ENCODE measurements around the gene RANGAP1.

RANGAP1 gene

DNA sequence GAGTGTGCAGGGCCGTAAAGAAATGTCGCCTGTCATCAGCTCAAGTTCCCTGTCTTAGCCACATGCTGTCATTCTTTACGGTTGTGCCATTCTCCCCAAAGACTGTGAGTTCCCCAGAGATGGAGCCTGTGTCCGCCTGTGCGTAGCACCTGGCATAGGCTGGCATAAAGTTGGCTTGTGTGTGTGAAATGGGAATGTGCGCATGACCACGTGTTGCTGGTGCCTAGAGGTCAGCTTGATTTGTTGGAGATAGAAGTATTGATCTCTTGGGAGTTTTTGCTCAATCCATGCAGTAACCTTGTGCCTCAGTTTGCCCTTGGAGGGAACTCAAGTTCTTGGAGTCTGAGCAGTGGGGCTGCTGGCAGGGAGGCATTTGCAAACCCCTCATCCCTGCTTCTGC is 54.6 kb downstream of the RANGAP1 start:
- no peak for DNase-seq

DNA sequence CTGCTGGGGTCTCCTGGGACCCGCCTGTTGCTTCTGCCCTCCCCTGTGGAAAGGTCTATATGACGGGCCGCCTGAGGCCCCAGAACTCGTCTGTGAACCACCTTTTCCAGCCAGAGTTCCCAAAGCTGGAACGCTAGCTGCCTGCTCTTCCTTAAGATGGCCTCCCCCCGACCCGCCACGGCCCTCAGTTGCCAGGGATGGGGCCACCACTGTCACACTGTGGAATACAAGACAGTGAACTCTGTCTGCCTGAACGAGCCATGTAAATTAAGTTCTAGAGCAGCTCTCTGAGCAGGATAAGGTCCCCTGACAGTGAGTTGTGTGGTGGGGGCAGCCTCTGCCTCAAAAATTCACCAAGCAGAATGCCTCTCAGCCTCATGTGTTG is 55.6 kb downstream of the RANGAP1 start:
- DNase-seq, result no peak

DNA sequence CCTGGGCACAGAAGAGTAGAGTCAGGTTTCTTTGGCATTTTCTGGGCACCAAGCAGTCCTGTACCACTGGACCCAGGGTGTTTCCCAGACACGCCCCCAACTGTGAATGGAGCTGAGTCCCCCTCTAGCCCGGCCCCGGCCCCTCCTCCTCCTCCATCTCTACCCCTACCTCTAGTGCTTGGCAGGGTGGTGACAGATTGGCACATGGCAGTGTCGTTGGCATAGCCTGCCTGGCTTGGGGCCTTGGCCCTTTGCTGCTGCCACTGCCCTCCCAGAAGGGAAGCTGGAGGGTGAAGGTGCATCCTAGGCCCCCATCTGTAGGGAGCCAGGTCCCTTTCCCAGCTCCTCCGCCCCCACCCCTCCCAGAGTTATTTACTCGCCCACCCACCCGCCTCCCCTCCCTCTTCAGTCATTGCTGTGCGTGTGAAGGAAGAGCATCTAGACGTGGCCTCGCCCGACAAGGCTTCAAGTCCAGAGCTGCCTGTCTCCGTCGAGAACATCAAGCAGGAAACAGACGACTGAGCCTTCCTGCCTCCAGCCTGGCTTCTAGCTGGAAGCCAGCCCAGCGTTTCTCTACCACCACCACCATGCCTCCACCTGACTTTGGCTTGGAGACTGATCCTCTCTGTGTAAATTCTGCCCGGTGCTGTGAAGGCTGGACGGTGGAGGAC is 56.1 kb downstream of the RANGAP1 start:
- no peak for DNase-seq

DNA sequence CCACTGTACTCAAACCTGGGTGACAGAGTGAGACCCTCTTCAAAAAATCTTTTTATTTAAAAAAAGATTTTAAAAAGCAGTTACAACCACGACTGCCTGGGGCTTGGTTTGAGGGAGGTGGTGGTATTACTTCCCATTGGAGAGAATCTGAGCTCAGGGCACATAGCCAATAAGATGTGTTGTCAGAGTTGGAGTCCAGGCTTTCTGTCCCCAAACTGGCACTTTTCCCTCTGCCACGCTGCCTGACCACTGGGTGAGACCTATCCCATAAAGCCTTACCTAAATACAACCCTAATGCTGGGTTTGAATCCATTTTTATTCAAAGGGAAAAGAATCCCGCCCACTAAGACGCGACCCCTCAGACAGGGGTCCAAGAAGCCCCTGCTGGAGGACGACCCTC is 56.8 kb downstream of the RANGAP1 start:
- DNase-seq, result no peak

DNA sequence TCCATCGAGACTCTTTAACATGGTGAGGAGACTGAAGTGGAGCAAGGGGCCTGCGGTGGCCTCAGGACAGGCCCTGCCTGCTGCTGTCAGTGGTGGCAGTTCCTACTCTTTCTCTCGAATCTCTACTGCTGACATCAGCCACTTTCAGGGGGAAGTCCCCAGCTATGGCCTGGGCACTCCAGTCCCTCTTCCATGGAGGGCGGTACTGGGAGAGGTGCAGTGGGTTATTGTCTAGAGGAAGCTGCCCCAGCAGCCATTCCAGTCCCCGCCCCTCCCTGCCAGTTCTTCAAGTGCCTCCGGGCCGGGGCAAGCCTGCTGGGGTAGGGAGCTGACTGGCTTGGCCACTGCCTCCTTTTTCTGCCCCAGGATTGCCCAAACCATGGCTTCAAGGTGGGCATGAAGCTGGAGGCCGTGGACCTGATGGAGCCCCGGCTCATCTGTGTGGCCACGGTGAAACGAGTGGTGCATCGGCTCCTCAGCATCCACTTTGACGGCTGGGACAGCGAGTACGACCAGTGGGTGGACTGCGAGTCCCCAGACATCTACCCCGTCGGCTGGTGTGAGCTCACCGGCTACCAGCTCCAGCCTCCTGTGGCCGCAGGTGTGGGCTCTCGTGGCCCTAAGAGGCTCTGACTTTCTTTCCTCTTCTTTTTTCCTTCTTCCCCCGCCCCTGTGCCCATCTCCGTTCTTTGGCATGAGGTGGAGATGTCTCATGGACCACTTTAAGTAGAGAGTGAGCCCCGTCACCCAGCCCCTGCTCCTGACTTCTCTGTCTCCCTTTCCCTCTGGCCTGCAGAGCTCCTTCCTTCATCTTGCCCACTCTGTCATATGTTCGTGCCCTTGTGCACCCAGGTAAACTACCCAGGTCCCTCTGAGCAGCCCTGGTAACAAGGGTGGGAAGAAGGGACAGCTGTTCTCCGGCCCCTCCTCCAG is 59.0 kb downstream of the RANGAP1 start:
- DNase-seq, result peak; percentile 18

DNA sequence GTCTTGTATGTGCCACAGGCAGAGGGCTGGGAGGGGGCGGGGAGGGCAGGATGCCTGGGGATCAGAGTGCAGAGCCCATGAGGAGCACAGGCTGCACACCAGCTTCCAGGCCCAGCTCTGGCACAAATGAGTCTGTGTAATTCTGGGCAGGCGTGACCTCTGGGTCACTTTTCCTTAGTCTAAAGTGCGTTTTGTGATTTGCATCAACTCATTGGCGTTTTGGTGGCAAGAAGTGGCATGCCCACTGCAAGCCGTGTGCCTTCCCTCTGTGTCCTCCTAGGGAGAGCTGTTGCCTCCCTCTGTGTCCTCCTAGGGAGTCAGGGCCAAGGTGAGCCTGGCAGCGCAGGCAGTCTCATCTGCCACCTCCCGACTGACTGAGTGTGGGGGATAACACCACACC is 62.5 kb downstream of the RANGAP1 start:
- DNase-seq, result no peak

DNA sequence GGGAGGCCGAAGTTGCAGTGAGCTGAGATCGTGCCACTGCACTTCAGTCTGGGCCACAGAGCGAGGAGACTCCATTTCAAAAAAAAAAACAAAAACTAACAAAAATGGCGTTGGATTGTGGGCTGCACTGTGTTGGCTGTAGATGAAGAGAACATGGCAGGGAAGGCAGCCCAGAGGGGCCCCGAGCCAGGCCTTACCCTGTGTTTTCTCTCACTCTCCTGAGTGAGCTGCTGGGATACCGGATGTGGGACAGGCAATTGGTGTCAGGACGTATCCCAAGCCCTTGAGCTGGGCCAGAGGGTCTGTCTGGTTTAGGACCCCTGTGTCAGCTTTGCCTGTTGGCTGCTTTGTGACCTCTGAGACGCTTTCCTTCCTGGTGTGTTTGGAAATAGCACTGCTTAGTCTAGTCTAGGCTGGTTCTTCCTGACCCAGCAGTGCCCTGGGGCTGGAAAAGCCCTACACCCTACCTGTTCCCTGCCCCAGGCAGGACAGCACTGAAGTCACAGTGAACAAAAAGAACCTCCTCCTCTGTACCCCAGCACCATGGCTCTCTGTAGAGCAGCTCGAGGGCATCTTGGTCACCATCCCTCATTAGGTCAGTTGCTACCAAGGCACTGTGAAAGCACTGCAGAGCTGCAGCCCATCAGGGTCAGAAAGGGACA is 63.0 kb downstream of the RANGAP1 start:
- DNase-seq, result no peak

DNA sequence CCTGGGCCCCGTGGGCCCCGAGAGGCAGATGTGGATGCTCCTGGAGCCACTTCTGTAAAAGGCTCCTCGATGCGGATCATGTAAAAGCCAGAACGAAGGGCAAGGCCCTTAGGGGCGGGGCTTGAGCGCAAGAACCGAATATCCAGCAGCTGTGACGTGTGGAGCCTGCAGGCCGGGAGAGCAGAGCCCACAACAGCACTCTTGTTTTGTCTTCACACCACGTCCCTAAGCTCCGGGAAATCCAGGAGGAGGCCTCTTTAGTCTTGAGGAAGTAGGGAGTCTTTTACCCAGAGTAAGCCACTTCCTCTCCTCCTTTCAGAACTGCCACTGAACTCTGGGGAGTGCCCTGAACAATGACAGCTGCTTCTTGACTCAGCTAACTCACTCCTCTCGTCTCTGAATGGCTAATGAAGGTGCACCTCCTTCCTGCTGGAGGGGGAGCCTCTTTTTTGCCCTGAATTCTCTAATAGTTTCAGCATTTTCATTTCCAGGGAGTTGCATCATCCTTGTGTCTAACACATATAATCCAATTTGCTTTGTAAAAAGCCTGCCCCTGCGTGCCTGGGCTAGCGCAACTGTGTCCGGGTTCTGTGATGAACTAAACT is 68.3 kb downstream of the RANGAP1 start:
- DNase-seq, result peak; percentile 100

DNA sequence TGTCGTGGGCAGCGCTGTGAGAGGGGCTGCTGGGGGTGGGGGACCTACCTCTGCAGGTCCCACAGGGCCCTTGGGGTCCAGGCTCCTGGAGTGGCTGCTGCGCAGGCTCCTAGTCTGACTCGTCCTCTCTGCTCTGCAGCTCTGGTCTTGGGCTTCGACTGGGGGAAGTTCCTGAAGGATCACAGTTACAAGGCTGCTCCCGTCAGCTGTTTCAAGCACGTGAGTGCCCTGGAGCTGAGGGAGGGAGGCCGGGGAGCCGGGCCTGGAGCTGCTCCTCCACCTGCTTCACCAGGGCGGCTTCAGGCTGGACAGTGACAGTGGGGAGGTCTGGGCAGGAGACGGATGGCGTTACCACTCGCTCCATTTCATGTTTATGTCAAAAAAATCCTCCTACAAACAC is 69.0 kb downstream of the RANGAP1 start:
- DNase-seq, result no peak

DNA sequence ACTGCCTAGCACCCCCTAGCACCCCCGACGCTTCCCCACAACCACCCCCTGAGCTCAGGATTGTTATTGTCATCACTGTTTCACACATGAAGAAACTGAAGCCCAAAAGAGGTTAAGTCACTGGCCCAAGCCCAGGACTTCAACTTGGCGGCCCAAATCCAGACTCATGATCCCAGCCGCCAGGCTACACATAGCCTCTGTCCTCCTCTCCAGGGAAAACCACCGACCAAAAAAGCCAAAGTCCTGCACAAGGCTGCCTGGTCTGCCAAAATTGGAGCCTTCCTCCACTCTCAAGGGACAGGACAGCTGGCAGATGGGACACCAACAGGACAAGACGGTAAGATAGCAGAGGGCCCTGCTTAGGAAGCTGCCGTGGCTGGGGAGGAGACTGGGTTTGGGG is 70.1 kb downstream of the RANGAP1 start:
- DNase-seq, result no peak

DNA sequence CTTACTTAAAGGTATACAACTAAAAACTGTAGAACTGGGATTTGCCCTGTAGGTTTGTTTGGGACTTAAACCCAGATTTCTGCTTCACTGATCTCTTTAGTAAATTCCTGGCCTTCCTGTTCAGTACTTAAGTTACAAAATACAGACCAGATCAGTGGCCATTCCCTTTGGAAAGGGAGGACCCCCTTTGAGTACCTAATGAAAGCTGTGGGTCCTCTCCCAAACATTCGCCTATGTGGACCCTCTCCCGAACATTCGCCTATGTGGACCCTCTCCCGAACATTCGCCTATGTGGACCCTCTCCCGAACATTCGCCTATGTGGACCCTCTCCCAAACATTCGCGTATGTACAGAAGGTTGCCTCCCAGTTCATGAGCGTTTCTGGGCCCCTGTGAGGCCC is 70.6 kb downstream of the RANGAP1 start:
- DNase-seq, result no peak

DNA sequence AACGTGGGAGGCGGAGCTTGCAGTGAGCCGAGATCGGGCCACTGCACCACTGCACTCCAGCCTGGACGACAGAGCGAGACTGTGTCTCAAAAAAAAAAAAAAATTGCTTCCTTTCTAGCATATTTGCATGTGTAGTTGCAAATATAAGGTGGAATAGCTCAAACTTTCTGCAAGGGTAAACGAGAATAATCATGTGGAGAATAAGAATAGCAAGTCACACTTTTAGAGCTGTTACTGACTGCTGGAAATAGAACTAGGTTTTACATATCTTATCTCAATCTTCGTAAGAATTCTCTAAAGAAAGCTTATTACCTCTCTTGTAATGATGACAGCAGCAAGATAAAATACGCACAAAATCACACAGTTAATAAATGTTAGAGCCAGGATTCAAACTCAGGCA is 79.3 kb downstream of the RANGAP1 start:
- DNase-seq, result no peak

DNA sequence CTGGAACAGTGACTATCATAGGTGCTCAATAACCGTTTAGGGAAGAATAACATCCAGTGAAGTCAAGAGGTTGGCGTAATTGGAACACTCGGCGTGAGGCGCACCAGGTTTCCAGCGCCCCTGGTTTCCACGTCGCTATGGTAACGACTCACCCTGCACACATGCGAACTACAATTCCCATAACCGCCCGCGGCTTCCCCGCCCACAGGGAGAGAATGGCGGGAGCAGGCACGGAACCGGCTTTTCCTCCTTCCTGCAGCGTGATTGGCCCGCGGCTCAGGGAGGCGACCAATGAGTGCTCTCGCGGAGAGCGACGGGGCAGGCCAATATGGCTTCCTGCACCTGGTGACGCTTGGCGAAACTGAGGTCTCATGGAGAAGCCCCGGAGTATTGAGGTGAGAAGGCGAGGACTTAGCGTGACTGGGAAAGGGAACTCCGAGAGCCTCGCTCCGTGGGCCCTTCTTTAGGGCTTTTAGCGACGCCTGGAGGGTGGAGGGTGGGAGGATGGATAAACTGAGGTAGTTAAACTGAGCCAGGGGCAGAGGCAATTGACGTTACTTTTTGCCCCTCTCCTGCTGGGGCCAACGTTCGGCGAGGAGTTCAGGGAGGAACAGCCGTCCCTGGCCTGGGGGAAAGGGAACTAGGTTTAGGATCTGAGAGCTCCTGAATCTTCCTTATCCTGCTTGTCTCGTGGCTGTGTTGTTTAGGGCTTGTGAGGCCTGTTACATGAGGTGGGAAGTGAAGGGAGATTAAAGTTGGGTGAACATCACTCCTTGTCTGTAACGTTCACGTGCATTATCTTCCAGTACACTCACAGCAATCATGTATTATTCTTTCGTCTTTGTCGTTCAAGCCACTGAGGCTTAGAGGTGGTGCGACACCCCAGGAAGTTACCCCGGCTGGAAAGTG is 80.7 kb downstream of the RANGAP1 start, which contains the start of gene L3MBTL2:
Gene L3MBTL2 (plus strand): TSS at position 321 of the 909 bp plus-strand sequence. CDS start 51 bp downstream, at position 372.
- DNase-seq, result peak; percentile 96

DNA sequence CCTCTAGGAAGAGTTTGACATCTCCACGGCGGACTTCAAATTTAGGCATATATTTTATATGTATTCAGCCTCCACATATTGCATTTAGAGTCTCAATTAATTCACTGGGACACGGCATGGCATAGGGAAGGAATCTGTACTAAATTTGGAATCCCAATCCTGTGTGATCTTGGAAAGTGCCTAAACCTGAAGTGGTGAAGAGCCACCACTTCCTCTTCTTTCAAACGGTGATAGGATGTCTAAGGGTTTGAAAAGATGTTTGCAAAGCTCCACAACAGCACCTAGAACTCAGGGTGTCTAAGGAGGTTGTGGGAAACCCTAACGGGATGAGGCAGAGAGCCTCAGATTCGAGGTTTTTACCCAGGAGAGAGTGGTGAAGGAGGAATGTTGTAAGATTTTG is 81.9 kb downstream of the RANGAP1 start:
- DNase-seq, result peak; percentile 15

DNA sequence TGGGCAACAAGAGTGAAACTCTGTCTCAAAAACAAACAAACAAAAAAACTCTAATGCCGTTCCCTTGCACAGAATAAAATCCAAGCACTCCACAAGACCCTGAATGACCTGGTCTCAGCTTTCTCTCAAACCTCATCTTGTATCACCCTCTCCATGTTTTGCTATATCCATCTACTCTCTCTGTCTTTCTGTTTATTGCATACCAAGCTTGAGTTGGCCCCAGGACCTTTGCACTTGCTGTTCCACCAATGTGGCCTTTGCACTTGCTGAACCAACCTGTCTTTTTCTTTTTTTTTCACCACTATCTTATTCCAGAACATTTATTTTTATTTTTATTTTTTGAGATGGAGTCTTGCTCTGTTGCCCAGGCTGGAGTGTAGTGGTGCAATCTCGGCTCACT is 82.9 kb downstream of the RANGAP1 start:
- DNase-seq, result no peak

DNA sequence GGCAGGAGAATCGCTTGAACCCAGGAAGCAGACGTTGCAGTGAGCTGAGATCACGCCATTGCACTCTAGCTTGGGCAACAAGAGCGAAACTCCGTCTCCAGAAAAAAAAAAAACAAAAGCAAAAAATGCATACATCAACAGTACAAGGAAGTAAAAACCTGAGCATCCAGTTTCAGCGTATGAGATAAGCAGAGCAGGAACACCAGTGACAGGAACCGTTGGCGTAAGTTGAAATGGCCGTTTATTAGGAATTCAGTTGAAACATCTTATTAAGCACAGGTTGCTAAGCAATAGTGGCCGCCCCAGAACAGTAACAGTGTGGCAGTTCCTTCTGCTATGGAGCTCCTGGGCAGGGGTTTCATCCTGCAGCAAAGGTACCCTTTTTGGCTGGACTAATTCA is 84.8 kb downstream of the RANGAP1 start:
- peak; percentile 42 for DNase-seq

DNA sequence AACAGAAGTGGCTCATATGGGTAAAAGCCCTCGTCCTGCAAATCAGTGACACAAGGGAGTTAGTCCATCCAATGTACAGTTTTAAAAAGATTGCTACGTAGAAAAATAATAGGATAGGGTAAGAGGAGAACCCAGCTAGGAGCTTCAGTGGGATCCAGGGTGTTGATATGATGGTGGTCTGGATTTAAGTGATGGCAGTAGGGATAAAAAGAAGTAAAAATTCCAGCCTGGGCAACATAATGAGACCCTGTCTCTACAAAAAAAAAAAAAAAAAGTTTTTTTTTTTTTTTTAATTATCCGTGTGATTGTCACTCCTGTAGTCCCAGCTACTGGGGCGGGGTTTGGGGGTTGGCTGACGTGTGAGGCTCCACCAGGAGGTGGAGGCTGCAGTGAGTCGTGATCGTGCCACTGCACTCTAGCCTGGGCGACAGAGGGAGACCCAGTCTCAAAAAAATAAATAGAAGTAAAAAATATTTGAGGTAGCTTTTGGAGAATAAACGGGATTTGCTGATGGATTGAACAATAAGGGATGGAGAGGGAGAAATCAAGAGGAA is 87.9 kb downstream of the RANGAP1 start:
- no peak for DNase-seq

DNA sequence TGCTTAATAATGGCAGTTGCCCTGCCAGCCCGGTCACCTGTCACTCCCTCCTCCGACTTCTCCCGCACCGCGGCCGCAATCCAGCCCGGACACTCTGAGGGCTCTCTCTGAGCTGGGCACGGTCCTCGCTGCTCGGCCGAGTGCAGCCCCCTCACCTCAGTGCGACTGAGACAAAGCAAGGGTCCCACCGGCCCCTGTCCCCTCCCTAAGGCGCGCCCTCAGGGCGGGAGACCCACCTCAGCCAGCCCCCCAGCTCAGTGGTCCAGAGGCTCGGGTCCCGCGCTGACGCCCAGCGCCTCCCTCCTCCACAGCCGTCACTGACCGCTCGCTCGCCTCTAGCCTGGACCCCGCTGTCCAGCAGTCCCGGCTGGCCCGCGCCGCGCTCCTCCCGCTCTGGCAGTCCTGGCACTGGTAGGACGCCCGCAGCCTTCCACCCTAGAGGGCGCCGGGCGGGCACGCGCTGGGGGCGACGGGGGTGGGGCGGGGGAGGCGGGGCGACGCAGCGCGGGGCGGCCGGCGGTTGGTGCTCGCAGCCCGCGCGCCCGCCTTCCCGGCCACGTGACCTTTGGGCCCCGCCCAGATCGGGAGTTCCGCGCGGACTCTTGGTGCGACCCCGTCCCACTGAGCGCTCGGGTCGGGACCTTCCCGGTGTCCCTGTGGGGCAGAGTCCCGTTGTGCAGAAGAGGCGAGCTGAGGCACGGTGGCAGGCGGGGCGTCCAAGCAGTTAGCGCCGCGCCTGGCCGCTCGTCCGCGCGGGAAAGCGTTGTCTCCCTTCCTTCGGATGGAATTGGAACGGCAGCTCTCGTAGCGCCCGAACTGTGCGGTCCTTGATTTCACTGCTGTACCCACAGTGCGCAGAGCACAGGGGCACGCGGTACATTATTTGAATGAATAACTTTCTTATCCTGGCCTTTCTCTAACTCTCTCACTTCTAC is 88.7 kb downstream of the RANGAP1 start:
- peak; percentile 47 for DNase-seq

Data from MV-4-11 (cell line).